GM19397 (cell line): ENCODE results near the gene NDUFV1.
"Not testable (repeated sequence)": the region's sequence is repeated elsewhere in the genome, so short reads cannot be mapped to it uniquely, and the experiment has no call there.

Experiments
- ATAC-seq: cut with Tn5 transposase; IDR thresholded peaks from one replicate; pipeline ENCODE4 v1.9.1; 2021; ENCODE audit warnings: mild to moderate bottlenecking, moderate library complexity; ENCODE audit not compliant: unreplicated experiment

The NDUFV1 gene

GRCh38 chr11:67606492-67607295 is at the start of gene NDUFV1:
TSS of gene NDUFV1 (plus strand) at chr11:67606936. CDS start at chr11:67607005, 69 bp downstream.
- peak; percentile 94 for ATAC-seq

GRCh38 chr11:67558084-67558772 is 48.5 kb upstream of the NDUFV1 start:
- no peak for ATAC-seq

- ATAC-seq: no peak
Measured at GRCh38 chr11:67561971-67562619, 44.6 kb upstream of the NDUFV1 start.

GRCh38 chr11:67562963-67563704 is 43.6 kb upstream of the NDUFV1 start:
- no peak for ATAC-seq

GRCh38 chr11:67563705-67564114 is 43.0 kb upstream of the NDUFV1 start:
- not testable (repeated sequence) for ATAC-seq

- ATAC-seq: no peak
Measured at GRCh38 chr11:67564230-67564629, 42.5 kb upstream of the NDUFV1 start.

- ATAC-seq: no peak
Measured at GRCh38 chr11:67571443-67571842, 35.3 kb upstream of the NDUFV1 start.

GRCh38 chr11:67572305-67572704 is 34.4 kb upstream of the NDUFV1 start:
- ATAC-seq: no peak

- no peak for ATAC-seq
Measured at GRCh38 chr11:67572747-67573419, 33.9 kb upstream of the NDUFV1 start.

GRCh38 chr11:67574938-67575337 is 31.8 kb upstream of the NDUFV1 start:
- ATAC-seq: no peak

- ATAC-seq: no peak
Measured at GRCh38 chr11:67576735-67577475, 29.8 kb upstream of the NDUFV1 start.

- ATAC-seq: no peak
Measured at GRCh38 chr11:67577951-67578350, 28.8 kb upstream of the NDUFV1 start.

- ATAC-seq: no peak
Measured at GRCh38 chr11:67581469-67581868, 25.3 kb upstream of the NDUFV1 start.

- ATAC-seq: no peak
Measured at GRCh38 chr11:67582011-67582410, 24.7 kb upstream of the NDUFV1 start.

GRCh38 chr11:67583247-67584204 is 23.2 kb upstream of the NDUFV1 start, which contains the start of gene GSTP1:
TSS of gene GSTP1 (plus strand) at chr11:67583812. CDS start at chr11:67583844, 32 bp downstream.
- ATAC-seq: peak; percentile 69

GRCh38 chr11:67584205-67584880 is 22.4 kb upstream of the NDUFV1 start:
- no peak for ATAC-seq

GRCh38 chr11:67584881-67585873 is 21.6 kb upstream of the NDUFV1 start:
- no peak for ATAC-seq
